Astrocyte of the spinal cord (primary cell): ENCODE data around the gene PREX1.

ENCODE experiments used
- DNase-seq: peaks from one replicate; pipeline ENCODE4 v3.0.0; 2011; ENCODE audit warnings: low read depth, low spot score
- H3K4me3 ChIP-seq: 2 replicates; pipeline ENCODE4 v1.5.1; 2011; ENCODE audit warnings: low read depth, mild to moderate bottlenecking, low read length, moderate library complexity
- in situ Hi-C: cut with HindIII; loops from 2 replicates; pipeline ENCODE4 v1.10.0; 2017; ENCODE audit warnings: low sequenced_read_pairs
- TF ChIP-seq, protein P1 (sequence below): IDR thresholded peaks from 2 replicates; pipeline ENCODE4 v1.5.1; 2012; ENCODE audit warnings: low read depth, mild to moderate bottlenecking, low read length, inconsistent platforms

The PREX1 gene

DNA sequence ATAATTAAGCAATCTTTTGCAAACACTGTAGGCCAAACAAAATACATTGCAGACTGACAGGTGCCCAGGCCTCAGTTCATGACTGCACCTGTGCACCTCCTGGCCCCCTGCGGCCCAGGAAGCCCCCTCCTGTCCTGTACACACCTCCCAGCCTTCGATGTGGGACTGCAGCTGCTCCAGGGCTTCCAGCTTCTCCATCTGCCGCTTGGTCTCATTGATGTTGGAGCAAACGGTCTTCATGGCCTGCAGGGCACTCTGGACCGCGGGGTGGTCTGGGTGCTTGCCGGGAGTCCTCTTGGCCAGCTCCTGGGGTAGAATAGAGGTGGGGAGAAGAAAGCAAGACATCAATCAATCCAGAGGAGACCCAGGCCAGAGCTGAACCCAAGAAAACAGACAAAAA is 119.7 kb downstream of the PREX1 start:
- TF ChIP-seq, protein P1, sequence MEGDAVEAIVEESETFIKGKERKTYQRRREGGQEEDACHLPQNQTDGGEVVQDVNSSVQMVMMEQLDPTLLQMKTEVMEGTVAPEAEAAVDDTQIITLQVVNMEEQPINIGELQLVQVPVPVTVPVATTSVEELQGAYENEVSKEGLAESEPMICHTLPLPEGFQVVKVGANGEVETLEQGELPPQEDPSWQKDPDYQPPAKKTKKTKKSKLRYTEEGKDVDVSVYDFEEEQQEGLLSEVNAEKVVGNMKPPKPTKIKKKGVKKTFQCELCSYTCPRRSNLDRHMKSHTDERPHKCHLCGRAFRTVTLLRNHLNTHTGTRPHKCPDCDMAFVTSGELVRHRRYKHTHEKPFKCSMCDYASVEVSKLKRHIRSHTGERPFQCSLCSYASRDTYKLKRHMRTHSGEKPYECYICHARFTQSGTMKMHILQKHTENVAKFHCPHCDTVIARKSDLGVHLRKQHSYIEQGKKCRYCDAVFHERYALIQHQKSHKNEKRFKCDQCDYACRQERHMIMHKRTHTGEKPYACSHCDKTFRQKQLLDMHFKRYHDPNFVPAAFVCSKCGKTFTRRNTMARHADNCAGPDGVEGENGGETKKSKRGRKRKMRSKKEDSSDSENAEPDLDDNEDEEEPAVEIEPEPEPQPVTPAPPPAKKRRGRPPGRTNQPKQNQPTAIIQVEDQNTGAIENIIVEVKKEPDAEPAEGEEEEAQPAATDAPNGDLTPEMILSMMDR: no peak
- no peak overlapping the region for H3K4me3 ChIP-seq
- DNase-seq: no peak
- in situ Hi-C loops: no loop called here

DNA sequence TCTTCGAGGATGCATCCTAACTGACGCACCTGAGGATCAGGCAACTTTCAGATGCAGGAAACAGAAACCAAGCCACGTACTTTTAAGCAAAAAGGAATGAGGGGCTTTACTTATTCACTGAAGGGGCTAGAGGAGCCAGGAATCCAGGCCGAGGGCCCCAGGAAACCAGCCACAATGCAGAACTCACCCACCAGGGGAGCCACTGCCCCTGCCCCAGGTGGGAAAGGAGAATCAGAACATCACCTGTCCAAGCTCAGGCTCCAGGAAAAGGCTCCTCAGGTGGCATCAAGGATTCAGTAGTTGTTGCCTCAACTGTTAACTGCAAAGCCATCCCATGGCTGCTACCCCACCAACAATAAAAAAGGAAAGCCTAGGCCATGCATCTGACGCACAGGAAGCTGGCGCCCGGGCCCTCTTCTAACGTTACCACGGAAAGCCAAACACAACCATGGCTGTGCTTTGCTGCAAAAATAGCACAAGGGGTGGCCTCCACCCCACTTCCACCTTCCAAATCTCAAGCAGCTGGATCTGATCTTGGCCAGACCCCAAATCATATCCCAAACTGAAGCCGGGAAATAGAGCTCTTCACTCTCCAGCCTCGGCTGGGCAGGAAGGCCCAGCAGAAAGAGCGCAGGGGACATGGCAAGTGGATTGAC is 121.0 kb downstream of the PREX1 start:
- in situ Hi-C loops: no loop called here
- no peak overlapping the region for H3K4me3 ChIP-seq
- no peak for DNase-seq
- TF ChIP-seq, protein P1: no peak

DNA sequence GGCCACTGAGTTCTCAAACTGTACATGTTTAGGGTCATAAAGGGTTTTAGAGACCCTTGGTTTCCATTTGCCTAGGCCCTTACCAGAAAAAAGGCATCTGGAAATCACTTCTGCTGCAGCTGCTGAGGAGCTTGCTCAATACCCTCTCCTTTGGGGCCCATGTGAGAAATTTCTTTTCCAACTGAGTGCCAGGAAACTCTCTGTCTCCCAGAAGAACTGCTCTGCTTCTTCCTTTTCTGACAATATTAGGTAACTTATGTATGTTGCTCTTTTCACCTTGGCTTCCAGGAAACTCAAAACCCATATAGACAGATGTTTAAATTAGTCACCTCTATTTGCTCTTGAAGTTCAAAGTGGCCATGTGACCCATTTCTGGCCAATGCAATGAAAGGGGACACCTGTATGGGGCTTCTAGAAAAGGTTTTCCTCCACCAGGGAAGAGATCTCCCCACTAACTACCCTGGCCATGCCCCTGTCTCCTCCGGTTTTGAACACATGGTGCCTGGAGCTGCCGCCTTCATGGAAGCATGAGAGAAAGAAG is 121.6 kb downstream of the PREX1 start:
- TF ChIP-seq, protein P1: no peak
- no peak for DNase-seq
- H3K4me3 ChIP-seq: no peak overlapping the region
- in situ Hi-C loops: no loop called here

DNA sequence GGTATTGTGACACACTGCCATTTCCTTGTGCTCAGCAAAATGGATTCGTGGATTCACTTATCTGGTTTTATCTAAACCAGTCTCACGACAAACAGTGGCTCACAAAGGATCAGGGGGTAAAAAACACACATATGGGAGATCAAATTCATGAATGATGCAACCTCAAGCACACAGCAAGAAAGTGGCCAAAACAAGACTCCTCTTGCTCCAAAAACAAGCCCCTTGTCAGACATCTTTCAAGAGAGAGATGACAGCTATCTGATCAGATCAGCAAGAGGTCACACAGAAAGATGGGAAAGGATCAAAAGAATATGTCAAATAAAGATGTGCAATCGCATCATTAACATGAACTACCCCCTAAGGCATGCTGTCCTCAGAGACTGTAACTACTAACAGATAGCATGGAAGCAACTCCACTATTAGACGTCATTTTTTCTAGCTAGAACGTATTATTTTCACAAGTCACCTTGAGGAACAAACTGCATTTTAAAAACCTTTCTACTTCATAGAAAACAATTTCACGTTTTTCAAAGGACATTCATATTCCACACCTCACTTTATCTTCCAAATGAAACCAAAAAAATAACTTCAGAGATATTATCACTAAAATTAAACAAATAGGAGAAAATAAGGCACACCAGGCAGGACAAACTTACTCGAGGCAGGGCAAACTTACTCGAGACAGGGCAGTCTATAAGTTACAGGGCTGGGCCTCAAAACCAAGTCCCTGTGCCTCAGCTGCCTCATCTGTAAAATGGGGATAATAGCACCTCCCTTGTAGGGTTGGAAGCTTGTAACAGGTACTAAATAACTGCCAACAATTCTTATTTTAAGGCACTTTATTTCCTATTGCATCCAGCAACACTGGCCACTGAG is 122.3 kb downstream of the PREX1 start:
- TF ChIP-seq, protein P1: no peak
- H3K4me3 ChIP-seq: no peak overlapping the region
- in situ Hi-C loops: no loop called here
- DNase-seq: no peak

DNA sequence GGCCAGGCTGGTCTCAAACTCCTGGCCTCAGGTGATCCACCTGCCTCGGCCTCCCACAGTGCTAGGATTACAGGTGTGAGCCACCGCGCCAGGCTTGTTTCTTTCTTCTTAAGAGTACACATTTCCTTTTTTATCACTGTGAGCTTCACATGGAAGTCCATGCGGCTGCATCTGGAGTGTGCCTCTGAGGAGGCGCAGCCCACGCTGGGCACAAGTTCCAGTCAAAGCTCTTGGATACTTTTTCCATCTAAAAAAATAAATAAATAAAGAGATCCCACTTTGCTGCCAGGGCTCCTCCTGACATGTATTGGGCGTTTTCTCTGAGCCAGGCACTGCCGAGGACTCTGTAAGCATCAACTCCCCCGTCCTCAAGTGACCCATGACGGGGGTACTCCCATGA is 123.0 kb downstream of the PREX1 start:
- DNase-seq: no peak
- in situ Hi-C loops: no loop called here

DNA sequence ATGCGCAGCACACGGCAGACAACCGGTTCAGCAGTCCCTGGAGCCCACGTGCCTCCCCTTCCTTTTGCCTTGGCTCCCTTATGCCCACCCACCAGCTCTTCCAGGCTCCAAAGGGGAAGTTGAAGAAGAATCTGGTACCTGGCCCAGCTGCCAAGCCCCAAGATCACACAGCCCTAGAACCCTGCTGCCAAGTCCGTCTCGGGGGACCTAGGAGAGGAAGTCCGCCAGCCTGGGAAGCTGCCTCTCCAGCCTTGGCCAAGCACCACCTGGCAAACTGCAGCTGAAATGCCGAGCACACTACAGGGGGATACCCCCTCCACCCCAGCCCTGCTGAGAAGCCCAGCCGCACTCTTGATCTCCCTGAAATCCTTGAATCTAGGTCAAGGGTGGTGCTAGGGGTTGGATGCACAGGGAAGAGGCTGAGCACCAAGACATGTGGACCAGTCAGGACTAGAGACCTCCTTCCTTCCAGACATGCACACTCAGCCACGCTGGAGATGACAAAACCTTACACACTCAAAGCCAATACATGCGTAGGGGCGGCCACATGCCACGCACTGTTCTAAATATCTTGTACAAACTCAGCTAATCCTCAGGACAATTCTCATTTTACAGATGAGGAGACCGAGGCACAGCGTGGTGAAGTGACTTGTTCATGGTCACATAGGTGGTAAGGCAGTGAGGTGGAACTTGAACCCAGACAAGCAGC is 124.1 kb downstream of the PREX1 start:
- no peak overlapping the region for H3K4me3 ChIP-seq

More for the DNA sequence above, 123.0 kb downstream of the PREX1 start:
- TF ChIP-seq, protein P1: no peak
- no peak overlapping the region for H3K4me3 ChIP-seq

More for the DNA sequence above, 124.1 kb downstream of the PREX1 start:
- in situ Hi-C loops: no loop called here
- no peak for DNase-seq
- TF ChIP-seq, protein P1: no peak
